Heart left ventricle (tissue), 16 donors: ENCODE measurements around the gene GSTA3. TPM values are rescaled to one million over a fixed set of nuclear protein-coding genes. Genes with fewer than 3 reads are reported as not detected.
"Not testable (repeated sequence)": the region's sequence is repeated elsewhere in the genome, so short reads cannot be mapped to it uniquely, and the experiment has no call there.

Source experiments
- ATAC-seq, 4 donors: fragments of 200-7000 bp; cut with Tn5 transposase; one replicate each; pipeline ENCODE4 v1.9.1; 2020 to 2022; ENCODE audit warnings: moderate library complexity in 4 of 4, mild to moderate bottlenecking in 3 of 4, moderate number of reproducible peaks in 1 of 4
- DNase-seq, 5 donors: peaks; one replicate each; pipeline ENCODE4 v3.0.0-alpha.2; 2020
- H3K27ac ChIP-seq, 12 donors: fragments of 200-600 bp; sonication (generic) in 4 of 12; one replicate each; pipeline versions ENCODE4 v1.5.0 to v1.8.0; 2016 to 2022; ENCODE audit warnings: mild to moderate bottlenecking in 2 of 12
- H3K27me3 ChIP-seq, 9 donors: fragments of 200-600 bp; sonication (generic) in 2 of 9; one replicate each; pipeline versions ENCODE4 v1.5.1 to v1.8.0; 2016 to 2022; ENCODE audit warnings: mild to moderate bottlenecking in 3 of 9
- H3K36me3 ChIP-seq, 9 donors: fragments of 200-600 bp; sonication (generic) in 2 of 9; one replicate each; pipeline versions ENCODE4 v1.5.0 to v1.8.0; 2018 to 2022; ENCODE audit warnings: mild to moderate bottlenecking in 2 of 9
- H3K4me1 ChIP-seq, 12 donors: fragments of 200-600 bp; sonication (generic) in 4 of 12; one replicate each; pipeline versions ENCODE4 v1.5.0 to v1.8.0; 2016 to 2022; ENCODE audit warnings: mild to moderate bottlenecking in 3 of 12
- H3K4me3 ChIP-seq, 12 donors: fragments of 200-600 bp; sonication (generic) in 4 of 12; one replicate each; pipeline versions ENCODE4 v1.5.0 to v1.8.0; 2017 to 2022; ENCODE audit warnings: mild to moderate bottlenecking in 9 of 12, moderate library complexity in 4 of 12
- H3K9me3 ChIP-seq, 12 donors: fragments of 200-600 bp; sonication (generic) in 4 of 12; one replicate each; pipeline versions ENCODE4 v1.5.0 to v1.8.0; 2016 to 2022; ENCODE audit warnings: mild to moderate bottlenecking in 1 of 12
- CTCF ChIP-seq, 12 donors: fragments of 200-600 bp; sonication (generic) in 4 of 12; IDR thresholded peaks; one replicate each; pipeline versions ENCODE4 v1.5.0 to v1.8.0; 2018 to 2022; ENCODE audit warnings: antibody characterized with exemption in 12 of 12, mild to moderate bottlenecking in 5 of 12
- POLR2A ChIP-seq, 2 donors: fragments of 450-650 bp; IDR thresholded peaks; one replicate each; pipeline ENCODE4 v1.6.1; 2017; ENCODE audit warnings: antibody characterized with exemption in 2 of 2, mild to moderate bottlenecking in 2 of 2, moderate library complexity in 2 of 2
- WGBS, 4 donors: extraction: QIAGEN DNeasy Blood & Tissue Kit in 2 of 4; methylation state at CpG; one replicate each; pipeline versions ENCODE4 v1.1.5 to v1.1.7; 2013 to 2018; 5-methylcytosine and 5-hydroxymethylcytosine counted together
- intact Hi-C, 10 donors: fragments of 100-400 bp; cut with DNase I; formaldehyde crosslinking; loops; one replicate each; pipeline versions ENCODE4 v1.11.1 to v1.14.2; 2022
- polyA plus RNA-seq, 2 donors: library from polyadenylated mRNA; stranded (reverse); fragments of 200-250 nt; gene quantifications; one replicate each; pipeline ENCODE4 v1.2.3, GENCODE V29; 2013
- total RNA-seq, 9 donors: library from RNA; depleted of rRNA in 2 of 9; stranded (reverse); fragments of >200 nt in 2 of 9; fragmentation: NEBNext Ultra II Directional in 3 of 9; extraction: Animal tissue kit (Norgen Biotek cat#: 25700) in 3 of 9; gene quantifications; one replicate each; pipeline versions ENCODE4 v1.1.0 to v1.2.4, GENCODE V29; 2016 to 2023
- donor health status: ischemic (EF 13 %, LVEDD 7.1; RV severe dilation, severe dysfunction).
- donor health status: healthy with polysubstance abuse.
- donor health status: DM: no; HTN: yes; CAD: no.
- donor health status: DM: no; HTN: no; CAD: no.
- donor health status: ischemic (EF 25% LVEDD 6.9; RV normal size, moderate dysfunction).
- donor health status: ischemic (EF 25% LVEDD 5.7; RV mildly dilated, moderate dysfunction).
- donor health status: healthy.
- donor health status: DM: yes; HTN: yes; CAD: no.
- donor health status: ischemic (EF 35%, LVEDD 5.7; RV mildly dilated, moderate dysfunction).
- donor health status: nonischemic (EF 11% LVEDD 7.7; RV severe dilation, severe dysfunction).
- donor health status: DM: yes; HTN: yes; CAD: no.
- donor health status: PGD.
- donor health status: ischemic (EF 29% LVEDD 5.4; RV normal size, mild dysfunction).
- donor health status: nonischemic (EF 23%, LVEDD 6.1; RV moderate dilation, normal function).

Gene GSTA3
- total and polyA plus RNA-seq, 11 donors = not detected

- no peak for ATAC-seq
- Histone ChIP-seq H3K27me3 (no peaks in the 10 kb centered on the region), H3K4me3 (no peak overlapping the region), H3K27ac (no peak overlapping the region), H3K36me3 (no peaks in the 10 kb centered on the region), H3K9me3 (no peaks in the 10 kb centered on the region), H3K4me1 (no peaks in the 10 kb centered on the region)
- TF ChIP-seq CTCF (IDR thresholded peaks at IDR 0.05) (no peak), POLR2A (IDR thresholded peaks at IDR 0.05) (no peak)
- no peak for DNase-seq
- intact Hi-C loops = no loop called here
- WGBS, 4 donors = 88 to 96% (median 94%) methylated on average over 2 of the region's 2 CpGs
These were observed 15.5 kb upstream of the GSTA3 start for GRCh38 chr6:52925042-52925441.

- H3K36me3 ChIP-seq, ATAC-seq, DNase-seq, H3K9me3 ChIP-seq, H3K27ac ChIP-seq, H3K4me1 ChIP-seq, H3K27me3 ChIP-seq, intact Hi-C loops, H3K4me3 ChIP-seq: not testable (repeated sequence)
- WGBS, 4 donors = 71 to 79% (median 78%) methylated on average over 2 of the region's 2 CpGs
These were observed 14.2 kb upstream of the GSTA3 start for GRCh38 chr6:52923689-52924088.

GRCh38 chr6:52922161-52922560, 12.7 kb upstream of the GSTA3 start:
- 76 to 81% (median 80%) methylated on average over 8 to 10 of the region's 10 CpGs for WGBS, 4 donors
- intact Hi-C loops = no loop called here

GRCh38 chr6:52921743-52922142, 12.2 kb upstream of the GSTA3 start:
- ATAC-seq (no peak), DNase-seq (no peak)
- TF ChIP-seq POLR2A (IDR thresholded peaks at IDR 0.05) (no peak), CTCF (IDR thresholded peaks at IDR 0.05) (no peak)
- WGBS, 4 donors = 87 to 91% (median 89%) methylated on average over 6 of the region's 6 CpGs
- Histone ChIP-seq H3K4me3 (no peak overlapping the region), H3K4me1 (no peaks in the 10 kb centered on the region), H3K27ac (no peak overlapping the region), H3K9me3 (no peaks in the 10 kb centered on the region), H3K36me3 (no peaks in the 10 kb centered on the region), H3K27me3 (no peaks in the 10 kb centered on the region)
- intact Hi-C loops = no loop called here

More at GRCh38 chr6:52922161-52922560, 12.7 kb upstream of the GSTA3 start:
- Histone ChIP-seq H3K9me3 (no peaks in the 10 kb centered on the region), H3K4me3 (no peak overlapping the region), H3K36me3 (no peaks in the 10 kb centered on the region), H3K27me3 (no peaks in the 10 kb centered on the region), H3K27ac (no peak overlapping the region), H3K4me1 (no peaks in the 10 kb centered on the region)
- no peak for DNase-seq
- no peak for ATAC-seq
- TF ChIP-seq CTCF (IDR thresholded peaks at IDR 0.05) (no peak), POLR2A (IDR thresholded peaks at IDR 0.05) (no peak)

- H3K4me3 ChIP-seq, H3K27ac ChIP-seq, intact Hi-C loops, H3K9me3 ChIP-seq, H3K4me1 ChIP-seq, DNase-seq, H3K27me3 ChIP-seq, ATAC-seq, H3K36me3 ChIP-seq: not testable (repeated sequence)
- 35 to 71% (median 49%) methylated on average over 1 of the region's 1 CpG for WGBS, 4 donors
These were observed 10.0 kb upstream of the GSTA3 start for GRCh38 chr6:52919511-52919910.

- 29 to 95% (median 74%) methylated on average over 1 of the region's 1 CpG for WGBS, 4 donors
- H3K27ac ChIP-seq, ATAC-seq, intact Hi-C loops, H3K4me1 ChIP-seq, H3K36me3 ChIP-seq, H3K27me3 ChIP-seq, H3K4me3 ChIP-seq, DNase-seq, H3K9me3 ChIP-seq: not testable (repeated sequence)
These were observed 9.3 kb upstream of the GSTA3 start for GRCh38 chr6:52918771-52919170.

- H3K27me3 ChIP-seq, H3K36me3 ChIP-seq, H3K4me1 ChIP-seq, H3K27ac ChIP-seq, ATAC-seq, DNase-seq, H3K9me3 ChIP-seq, intact Hi-C loops, H3K4me3 ChIP-seq: not testable (repeated sequence)
- 50 to 67% (median 64%) methylated on average over 9 of the region's 9 CpGs for WGBS, 4 donors
These were observed 8.7 kb upstream of the GSTA3 start for GRCh38 chr6:52918027-52918686.
